Limb (tissue), 2 donors: Measurements from ENCODE around the gene CDK6.

ENCODE experiments used
- DNase-seq, 2 donors: peaks; one replicate each; pipeline ENCODE4 v3.0.0-alpha.2; 2016; ENCODE audit errors: extremely low spot score in 2 of 2

CDK6 gene

DNA sequence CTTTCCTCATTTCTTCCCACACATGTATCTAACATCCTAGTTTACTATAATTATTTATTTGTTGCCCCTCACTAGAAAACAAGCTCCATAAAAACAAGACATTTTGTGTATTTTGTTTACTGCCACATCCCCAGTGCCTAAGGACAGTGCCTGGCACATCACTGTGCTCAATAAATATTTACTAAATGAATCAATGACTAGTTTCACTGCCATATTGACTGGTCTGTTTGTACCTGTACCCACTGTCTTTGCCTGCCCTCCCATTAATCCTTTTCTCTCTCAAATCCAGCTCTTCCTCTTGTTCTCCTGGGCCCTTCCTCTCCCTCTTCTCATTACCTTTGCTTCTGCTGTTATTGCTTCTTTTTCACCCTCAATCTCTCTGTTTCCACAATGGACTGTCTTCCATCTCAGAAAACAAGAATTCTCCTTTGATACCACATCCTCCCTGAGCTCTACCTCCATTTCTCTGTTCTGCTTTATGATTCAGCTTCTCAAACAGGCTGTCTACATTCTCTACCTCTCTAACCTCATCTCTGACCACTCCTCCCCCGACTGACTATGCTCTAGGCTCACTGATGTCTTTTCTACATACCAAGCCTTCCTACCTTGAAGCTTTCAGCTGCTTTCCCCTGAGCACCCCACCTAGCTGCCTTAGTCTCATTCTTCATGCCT, 237.9 kb downstream of the CDK6 start:
- DNase-seq: no peak

DNA sequence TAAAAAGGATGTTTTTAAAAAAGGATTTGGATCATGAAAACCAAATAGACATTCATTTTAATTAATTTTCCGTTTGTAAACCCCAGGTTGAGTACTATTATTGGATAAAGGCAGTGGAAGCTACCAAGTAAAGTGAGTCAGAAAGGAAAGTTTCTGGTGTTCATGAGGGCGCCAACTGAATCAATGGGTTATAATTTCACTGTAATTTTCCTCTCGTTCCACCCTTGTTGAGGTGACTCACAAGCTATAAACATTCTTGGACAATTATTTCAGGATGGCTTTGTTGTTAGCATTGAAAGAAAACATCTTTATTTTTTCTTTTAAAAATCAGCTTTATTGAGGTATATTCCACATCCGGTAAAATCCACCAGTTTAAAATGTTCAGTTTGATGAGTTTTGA, 241.1 kb downstream of the CDK6 start:
- no peak for DNase-seq

DNA sequence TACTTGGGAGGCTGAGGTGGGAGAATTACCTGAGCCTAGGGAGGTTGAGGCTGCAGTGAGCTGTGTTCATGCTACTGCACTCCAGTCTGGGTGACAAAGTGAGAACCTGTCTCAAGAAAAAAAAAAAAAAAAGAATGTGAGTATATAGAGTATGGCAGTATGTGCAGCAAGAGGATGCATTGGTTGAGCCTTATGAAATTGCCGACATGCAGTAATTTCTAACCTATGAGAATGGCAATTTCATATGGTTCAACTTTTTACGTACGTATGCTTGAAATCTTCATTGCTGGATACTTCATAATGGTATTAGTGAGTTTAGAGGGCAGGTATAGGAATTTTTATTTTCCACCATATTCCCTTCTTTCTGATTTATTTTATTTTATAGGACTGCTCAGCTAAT, 241.6 kb downstream of the CDK6 start:
- DNase-seq: no peak

DNA sequence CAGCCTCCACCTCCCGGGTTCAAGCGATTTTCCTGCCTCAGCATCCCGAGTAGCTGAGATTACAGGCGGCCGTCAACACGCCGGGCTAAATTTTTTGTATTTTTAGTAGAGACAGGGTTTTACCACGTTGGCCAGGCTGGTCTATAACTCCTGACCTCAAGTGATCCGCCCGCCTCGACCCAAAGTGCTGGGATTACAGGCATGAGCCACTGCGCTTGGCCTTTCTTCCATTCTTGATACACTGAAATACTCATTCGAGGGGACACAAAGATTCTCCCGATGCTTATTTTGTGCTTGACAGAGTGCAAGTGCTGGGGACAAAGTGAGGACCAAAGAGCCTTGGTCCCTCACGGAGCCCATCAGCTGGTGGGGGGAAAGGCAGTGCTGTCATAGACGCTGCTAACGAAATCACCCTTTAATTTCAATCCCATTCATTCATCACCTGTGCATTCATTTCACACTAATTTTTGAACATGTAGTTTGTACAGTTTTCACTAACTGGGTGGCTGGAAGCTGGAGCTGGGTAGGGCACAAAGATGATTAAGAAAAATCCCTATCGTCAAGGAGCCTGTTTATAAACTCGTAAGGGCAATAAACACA, 245.6 kb downstream of the CDK6 start:
- peak in 1 of 2 donors; percentile 33 for DNase-seq

DNA sequence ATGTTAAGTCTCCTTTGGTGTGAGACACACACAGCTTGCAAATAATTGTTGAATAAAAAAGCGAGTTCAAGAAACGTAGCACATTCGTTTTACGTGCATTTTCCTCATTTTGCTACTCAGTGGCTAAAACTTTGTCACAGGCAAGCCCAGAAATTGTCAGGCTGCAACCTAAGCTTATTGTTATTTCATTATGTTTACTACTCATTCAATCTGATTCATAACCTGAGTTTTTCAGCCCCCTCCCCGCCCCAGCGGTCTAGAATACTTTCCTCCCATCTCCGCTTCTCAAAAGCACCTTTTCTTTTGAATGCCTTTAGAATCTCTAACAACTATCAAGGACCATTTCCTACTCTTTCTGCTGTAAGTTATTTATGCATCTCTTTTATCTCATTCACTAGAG, 247.3 kb downstream of the CDK6 start:
- DNase-seq: no peak

DNA sequence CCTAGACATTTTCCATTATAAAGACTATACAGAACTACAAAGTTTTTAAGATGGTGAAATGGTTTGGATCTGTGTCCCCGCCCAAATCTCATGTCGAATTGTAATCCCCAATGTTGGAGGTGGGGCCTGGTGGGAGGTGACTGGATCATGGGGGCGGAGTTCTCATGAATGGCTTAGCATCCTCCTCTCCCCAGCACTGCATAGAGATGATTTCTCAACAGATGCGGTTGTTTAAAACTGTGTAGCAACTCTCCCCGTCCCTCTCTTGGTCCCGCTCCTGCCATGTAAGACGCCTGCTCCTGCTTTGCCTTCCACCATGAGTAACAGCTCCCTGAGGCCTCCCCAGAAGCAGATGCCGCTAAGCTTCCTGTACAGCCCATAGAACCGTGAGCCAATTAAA, 247.8 kb downstream of the CDK6 start:
- DNase-seq: no peak

DNA sequence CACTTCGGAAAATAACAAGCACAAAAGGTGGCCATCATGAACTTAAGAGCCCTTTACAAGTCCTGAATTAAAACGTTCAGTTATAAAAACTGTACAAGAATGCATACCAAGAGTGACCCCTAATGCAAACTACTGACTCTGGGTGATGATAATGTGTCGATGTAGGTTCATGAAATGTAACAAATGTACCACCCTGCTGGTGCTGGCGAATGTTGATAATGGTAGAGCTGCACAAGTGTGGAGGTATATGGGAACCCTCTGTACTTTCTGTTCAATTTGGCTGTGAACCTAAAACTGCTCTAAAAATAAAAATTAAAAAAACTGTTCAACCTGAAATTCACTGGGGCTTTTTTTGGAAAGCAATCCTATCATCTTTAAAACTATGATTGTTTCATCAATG, 249.5 kb downstream of the CDK6 start:
- no peak for DNase-seq

DNA sequence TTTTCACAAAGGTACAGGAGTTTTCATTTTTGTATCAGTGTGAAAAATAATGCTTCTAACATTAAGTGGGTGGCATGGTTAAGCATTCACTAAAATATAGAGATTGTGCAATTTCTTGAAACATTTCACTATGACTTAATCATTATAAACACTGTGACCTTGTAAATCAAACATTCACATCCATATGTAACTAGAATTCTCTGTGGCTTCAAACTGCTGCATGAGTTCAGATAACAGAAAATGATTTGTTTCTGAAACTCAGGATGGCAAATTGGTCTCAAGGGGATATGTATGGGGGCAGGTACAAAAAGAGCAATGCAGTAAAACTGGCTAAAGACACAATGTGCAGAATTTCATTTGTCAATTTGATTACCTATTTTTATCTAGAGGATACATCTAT, 250.0 kb downstream of the CDK6 start:
- no peak for DNase-seq

DNA sequence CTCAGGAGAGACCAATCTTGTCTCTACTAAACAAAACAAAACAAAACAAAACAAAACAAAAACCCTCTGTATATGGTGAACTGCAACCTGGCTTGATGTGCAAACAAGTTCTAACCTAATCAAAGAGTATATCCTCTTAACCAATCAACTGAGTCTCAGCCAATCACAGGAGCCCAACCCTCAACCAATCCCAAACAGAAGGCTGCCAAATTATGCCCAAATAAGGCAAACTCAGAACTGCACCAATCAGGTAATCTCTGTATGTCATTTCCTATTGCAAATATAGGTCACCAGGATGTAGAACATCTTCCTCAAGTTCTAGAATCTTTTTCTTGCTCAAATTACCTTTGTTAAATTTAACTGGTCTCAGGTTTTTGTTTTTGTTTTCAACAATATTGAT, 251.4 kb downstream of the CDK6 start:
- DNase-seq: no peak

DNA sequence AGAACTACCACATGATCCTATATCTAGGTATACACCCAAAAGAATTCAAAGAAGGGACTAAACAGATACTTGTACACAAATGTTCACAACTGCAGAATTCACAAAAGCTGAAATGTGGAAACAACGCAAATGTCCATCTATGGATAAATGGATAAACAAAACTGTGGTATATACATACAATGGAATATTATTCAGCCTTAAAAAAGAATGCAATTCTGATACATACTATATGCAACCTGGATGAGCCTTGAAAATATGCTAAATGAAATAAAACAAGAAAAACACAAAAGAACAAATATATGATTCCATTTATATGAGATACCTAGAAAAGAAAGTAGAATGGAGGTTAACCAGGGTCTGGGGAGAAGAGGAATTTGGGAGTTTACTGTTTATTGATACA, 253.4 kb downstream of the CDK6 start:
- no peak for DNase-seq

DNA sequence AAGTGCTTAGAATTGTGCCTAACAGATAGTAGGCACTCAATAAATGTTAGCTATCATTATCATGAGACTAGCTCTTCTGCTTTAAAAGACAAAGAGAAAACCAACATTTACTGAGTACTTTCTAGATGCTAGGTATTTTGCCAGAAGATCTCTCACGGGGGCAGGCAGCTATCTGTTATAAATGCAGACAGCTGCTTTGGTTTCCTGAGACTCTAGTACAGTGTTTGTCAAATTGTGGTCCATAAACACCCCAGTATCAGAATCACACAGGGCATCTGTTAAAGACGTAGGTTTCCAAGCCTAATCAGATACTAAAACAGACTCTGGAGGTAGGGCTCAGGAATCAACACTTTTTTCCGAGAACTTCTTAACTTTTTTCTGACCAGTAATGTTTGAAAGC, 260.1 kb downstream of the CDK6 start:
- no peak for DNase-seq

DNA sequence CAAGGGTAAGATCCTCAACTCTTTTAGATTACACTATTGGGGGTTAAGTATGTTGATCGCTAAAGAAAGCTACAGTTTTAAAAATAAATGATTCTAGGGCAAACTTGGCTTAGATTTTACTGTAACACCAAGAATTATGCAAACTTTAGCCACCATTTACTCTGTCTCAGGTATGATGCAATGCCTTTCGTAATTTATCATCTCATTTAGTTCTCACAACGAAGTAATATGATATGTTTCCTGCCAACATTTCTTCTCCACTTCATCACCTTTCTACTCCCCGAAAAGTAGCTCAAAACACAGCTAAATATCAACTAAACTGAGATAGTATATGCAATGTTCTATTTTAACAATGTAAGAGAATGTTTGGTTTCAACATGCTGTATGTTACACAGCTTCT, 267.2 kb downstream of the CDK6 start:
- DNase-seq: no peak

DNA sequence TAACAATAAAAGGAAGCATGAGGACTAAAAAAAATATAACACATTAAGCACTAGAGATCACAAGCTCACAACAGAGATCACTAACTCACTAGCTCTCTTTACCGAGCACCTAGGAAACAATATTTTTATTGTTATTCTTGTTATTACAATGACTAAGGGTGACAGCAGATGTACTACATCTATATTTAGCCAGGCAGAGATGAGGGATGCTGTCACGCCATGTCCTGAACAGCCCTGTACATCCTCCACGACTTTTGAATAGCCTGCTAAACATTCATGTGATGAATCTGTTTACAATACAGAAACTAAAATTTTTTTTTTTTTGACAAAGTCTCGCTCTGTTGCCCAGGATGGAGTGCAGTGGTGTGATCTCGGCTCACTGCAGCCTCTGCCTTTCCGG, 268.9 kb downstream of the CDK6 start:
- no peak for DNase-seq

DNA sequence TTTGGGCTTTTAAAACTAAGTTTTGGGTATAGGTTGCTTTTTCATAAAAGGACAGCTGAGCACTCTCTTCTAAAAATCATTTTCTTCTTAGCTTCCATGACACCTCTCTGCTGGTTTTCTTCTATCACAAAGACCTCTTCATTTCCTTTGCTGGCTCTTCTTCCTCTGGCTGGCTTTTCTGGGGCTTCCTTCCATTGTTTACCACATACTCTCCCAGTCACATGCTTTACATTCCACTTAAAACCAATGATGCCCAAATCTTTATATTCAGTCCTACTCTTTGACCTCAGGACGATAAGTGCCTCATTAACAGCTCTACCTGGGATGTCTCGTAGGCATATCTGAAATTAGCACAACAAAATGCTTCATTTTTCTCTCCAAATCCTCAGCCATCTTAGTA, 273.0 kb downstream of the CDK6 start:
- no peak for DNase-seq

DNA sequence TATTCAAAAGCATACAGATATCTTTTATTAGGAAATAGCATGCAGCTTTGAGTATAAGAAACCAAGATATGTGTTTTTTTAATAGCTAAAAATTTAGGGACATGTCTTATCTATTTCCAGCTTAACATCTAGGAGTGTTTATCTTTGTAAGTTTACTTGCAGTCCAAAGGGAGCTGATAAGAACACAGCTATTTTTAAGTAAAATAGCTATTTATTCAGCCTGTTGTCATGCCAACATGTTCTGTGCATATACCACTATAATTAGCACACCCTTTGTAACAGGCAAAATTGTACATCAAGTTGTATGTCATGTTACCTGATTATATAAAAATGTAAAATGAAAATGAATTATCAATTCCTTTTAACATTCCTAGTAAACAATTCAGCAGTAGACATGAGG, 275.8 kb downstream of the CDK6 start:
- no peak for DNase-seq

DNA sequence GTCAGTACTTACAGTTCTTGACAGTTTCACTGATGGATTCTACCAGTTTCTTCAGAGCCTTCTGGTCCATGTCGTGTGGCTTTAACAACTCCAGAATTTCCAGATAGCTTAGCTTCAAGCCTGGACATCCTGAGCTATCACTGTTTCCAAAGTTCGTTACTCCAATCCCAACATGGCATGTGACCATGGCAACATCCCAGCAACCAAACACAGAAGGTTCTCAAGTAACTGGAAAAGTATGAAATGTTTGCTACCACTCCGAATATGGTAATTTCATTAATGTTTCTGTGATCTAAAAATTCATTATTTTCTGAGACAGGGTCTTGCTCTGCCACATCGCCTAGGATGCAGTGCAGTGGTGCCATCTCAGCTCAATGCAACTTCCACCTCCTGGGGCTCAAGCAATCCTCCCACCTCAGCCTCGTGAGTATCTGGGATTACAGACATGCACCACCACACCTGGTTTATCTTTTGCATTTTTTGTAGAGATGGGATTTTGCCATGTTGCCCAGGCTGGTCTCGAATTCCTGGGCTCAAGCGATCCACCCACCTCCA, 278.5 kb downstream of the CDK6 start:
- DNase-seq: no peak

DNA sequence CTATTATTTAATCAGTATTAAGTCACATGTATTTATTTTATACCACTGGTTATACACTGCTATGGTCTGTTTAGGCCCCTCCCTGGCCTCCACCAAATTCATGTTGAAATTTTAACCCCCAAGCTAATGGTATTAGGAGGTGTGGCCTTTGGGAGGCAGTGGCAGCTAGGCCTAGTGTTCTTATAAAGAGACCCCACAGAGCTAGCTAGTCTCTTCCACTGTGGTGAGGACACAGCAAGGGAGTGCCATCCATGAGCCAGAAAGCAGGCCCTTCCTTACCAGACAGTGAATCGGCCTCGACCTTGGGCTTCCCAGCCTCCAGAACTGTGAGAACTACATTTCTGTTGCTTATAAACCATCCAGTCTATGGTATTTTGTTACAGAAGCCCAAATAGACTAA, 279.1 kb downstream of the CDK6 start:
- DNase-seq: no peak
